ENCODE measurements around the gene GNL2.

Gene GNL2

DNA sequence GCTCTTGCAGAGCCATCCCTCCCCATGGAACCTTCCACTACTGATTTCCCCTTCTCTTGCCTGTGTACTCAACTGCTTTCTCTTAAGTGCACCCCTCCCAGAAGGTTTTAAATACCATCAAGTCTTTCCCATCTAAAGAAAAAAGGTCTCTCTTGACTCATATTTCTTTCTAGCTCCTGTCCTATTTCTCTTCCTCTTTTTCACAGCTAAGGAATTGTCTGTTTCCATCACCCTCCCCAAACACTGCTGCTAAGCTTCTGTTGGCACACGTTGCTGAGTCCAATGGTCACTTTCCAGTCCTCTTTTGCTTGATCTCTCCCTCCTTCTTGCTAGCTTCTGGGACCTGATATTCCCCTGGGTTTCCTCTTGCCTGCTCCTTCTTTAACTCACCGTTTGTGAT, 13.3 kb upstream of the GNL2 start:
- Histone ChIP-seq H3K27me3 (ENCODE audit: insufficient read depth, low read length) (peaks cover 8% of the 10 kb centered on the region; the same call in 1 of the 2 replicates), H3K9me3 (ENCODE audit: low read length) (no peaks in the 10 kb centered on the region), H3K79me2 (ENCODE audit: insufficient read depth, low read length) (no peaks in the 10 kb centered on the region), H3K4me1 (ENCODE audit: insufficient read depth, low read length, severe bottlenecking) (no peaks in the 10 kb centered on the region), H4K20me1 (ENCODE audit: insufficient read depth, low read length) (no peaks in the 10 kb centered on the region), H3K9me2 (ENCODE audit: low read depth, low read length) (no peaks in the 10 kb centered on the region), H3F3A (ENCODE audit: insufficient read depth, low read length) (no peaks in the 10 kb centered on the region), H3K4me2 (ENCODE audit: low read length) (no peak overlapping the region), H3K9ac (ENCODE audit: low read length) (no peak overlapping the region), H3K27ac (ENCODE audit: low read depth, low read length, poor library complexity, severe bottlenecking) (no peak overlapping the region), H2AFZ (ENCODE audit: low read length) (no peak overlapping the region), H3K4me3 (ENCODE audit: low read depth, low read length, poor library complexity, severe bottlenecking) (no peak overlapping the region), H3K36me3 (ENCODE audit: insufficient read depth, low read length) (no peaks in the 10 kb centered on the region)
- TF ChIP-seq EZH2 (IDR thresholded peaks at IDR 0.05; ENCODE audit: borderline replicate concordance, low read length) = no peak
- TF ChIP-seq, protein P1, sequence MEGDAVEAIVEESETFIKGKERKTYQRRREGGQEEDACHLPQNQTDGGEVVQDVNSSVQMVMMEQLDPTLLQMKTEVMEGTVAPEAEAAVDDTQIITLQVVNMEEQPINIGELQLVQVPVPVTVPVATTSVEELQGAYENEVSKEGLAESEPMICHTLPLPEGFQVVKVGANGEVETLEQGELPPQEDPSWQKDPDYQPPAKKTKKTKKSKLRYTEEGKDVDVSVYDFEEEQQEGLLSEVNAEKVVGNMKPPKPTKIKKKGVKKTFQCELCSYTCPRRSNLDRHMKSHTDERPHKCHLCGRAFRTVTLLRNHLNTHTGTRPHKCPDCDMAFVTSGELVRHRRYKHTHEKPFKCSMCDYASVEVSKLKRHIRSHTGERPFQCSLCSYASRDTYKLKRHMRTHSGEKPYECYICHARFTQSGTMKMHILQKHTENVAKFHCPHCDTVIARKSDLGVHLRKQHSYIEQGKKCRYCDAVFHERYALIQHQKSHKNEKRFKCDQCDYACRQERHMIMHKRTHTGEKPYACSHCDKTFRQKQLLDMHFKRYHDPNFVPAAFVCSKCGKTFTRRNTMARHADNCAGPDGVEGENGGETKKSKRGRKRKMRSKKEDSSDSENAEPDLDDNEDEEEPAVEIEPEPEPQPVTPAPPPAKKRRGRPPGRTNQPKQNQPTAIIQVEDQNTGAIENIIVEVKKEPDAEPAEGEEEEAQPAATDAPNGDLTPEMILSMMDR (IDR thresholded peaks at IDR 0.05; ENCODE audit: low read length) = no peak

DNA sequence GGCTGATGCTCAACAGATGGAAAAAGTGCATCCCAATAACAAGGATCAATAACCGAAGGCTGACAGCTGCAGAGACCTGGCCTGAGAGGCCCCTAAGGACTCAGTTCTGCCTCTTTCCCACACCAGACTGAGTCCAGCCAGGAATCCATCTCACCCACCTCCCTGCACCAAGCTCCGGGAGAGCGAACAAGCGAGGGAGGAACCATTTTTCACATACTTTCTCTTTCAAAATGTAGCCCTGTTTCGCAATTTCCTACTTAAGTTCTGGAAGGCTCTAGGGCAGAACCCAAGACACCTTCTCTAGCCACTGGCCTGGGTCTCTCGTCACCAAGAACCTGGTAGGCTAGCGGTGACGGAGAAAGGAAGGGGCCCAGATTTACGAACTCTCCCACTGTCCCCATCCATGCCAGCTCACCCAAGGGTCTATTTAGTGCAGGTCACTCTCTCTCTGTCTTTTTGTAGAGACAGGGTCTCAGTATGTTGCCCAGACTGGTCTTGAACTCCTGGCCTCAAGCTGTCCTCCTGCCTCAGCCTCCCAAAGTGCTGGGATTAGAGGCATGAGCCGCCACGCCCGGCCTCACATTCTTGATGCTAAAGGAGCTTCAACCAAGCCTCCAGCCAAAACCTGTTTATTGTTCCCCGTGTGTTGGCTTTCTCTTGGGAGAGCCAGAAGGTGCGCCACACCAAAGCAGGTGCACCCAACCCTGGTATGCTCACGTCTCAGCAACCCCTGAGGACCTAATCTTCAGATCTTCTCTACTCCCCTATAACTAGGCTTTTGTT, 10.9 kb upstream of the GNL2 start:
- Histone ChIP-seq H3K9me3 (ENCODE audit: low read length) (no peaks in the 10 kb centered on the region), H2AFZ (ENCODE audit: low read length) (no peak overlapping the region), H3K9ac (ENCODE audit: low read length) (no peak overlapping the region), H3K27me3 (ENCODE audit: insufficient read depth, low read length) (peaks cover 8% of the 10 kb centered on the region; the same call in 1 of the 2 replicates), H3F3A (ENCODE audit: insufficient read depth, low read length) (no peaks in the 10 kb centered on the region), H4K20me1 (ENCODE audit: insufficient read depth, low read length) (no peaks in the 10 kb centered on the region), H3K27ac (ENCODE audit: low read depth, low read length, poor library complexity, severe bottlenecking) (no peak overlapping the region), H3K79me2 (ENCODE audit: insufficient read depth, low read length) (no peaks in the 10 kb centered on the region), H3K36me3 (ENCODE audit: insufficient read depth, low read length) (no peaks in the 10 kb centered on the region), H3K9me2 (ENCODE audit: low read depth, low read length) (no peaks in the 10 kb centered on the region), H3K4me1 (ENCODE audit: insufficient read depth, low read length, severe bottlenecking) (no peaks in the 10 kb centered on the region), H3K4me2 (ENCODE audit: low read length) (no peak overlapping the region), H3K4me3 (ENCODE audit: low read depth, low read length, poor library complexity, severe bottlenecking) (no peak overlapping the region)
- TF ChIP-seq, protein P1 (IDR thresholded peaks at IDR 0.05; ENCODE audit: low read length) = no peak
- TF ChIP-seq EZH2 (IDR thresholded peaks at IDR 0.05; ENCODE audit: borderline replicate concordance, low read length) = no peak

DNA sequence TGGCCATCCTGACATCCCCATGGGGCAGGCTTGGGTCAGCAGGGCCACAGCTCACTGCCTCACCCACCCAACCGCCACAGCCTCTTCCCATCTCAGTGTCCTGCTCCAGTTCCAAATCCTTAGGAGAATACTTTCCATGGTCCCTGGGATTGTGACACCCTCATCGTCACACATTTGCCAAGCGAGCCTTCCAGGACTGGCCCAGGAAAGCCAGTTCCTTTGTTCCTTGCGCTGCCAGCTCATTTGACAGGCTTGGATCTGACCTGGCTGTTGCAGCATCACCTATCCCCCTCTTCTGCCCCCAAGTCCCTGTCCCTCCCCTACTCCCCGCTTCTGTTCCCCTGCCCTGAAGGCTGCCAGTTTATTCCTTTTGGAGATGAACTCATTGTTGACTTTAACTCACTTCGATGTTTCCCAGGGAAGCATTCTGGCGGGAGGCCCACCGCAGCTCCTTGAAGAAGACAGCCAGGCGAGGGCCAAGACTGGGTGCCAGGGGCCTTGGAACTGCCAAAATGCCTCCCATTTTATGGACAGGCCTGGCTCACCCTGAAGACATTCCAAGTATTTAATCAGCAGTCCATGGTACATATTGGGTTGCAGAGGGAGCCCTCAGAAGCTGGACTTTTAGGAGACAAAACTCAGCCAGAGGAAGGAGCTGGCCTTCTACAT, 10.2 kb upstream of the GNL2 start:
- Histone ChIP-seq H3K9ac (ENCODE audit: low read length) (no peak overlapping the region), H4K20me1 (ENCODE audit: insufficient read depth, low read length) (no peaks in the 10 kb centered on the region), H3F3A (ENCODE audit: insufficient read depth, low read length) (no peaks in the 10 kb centered on the region), H3K27ac (ENCODE audit: low read depth, low read length, poor library complexity, severe bottlenecking) (no peak overlapping the region), H3K9me3 (ENCODE audit: low read length) (no peaks in the 10 kb centered on the region), H3K9me2 (ENCODE audit: low read depth, low read length) (no peaks in the 10 kb centered on the region), H3K79me2 (ENCODE audit: insufficient read depth, low read length) (no peaks in the 10 kb centered on the region), H3K4me1 (ENCODE audit: insufficient read depth, low read length, severe bottlenecking) (no peaks in the 10 kb centered on the region), H3K4me3 (ENCODE audit: low read depth, low read length, poor library complexity, severe bottlenecking) (no peak overlapping the region), H2AFZ (ENCODE audit: low read length) (no peak overlapping the region), H3K27me3 (ENCODE audit: insufficient read depth, low read length) (peaks cover 8% of the 10 kb centered on the region; the same call in 1 of the 2 replicates), H3K4me2 (ENCODE audit: low read length) (no peak overlapping the region), H3K36me3 (ENCODE audit: insufficient read depth, low read length) (no peaks in the 10 kb centered on the region)
- TF ChIP-seq EZH2 (IDR thresholded peaks at IDR 0.05; ENCODE audit: borderline replicate concordance, low read length) = no peak
- TF ChIP-seq, protein P1 (IDR thresholded peaks at IDR 0.05; ENCODE audit: low read length) = no peak
